GM21528 (cell line): Measurements from ENCODE around the gene CYBA.

Experiments used
- ATAC-seq: cut with Tn5 transposase; IDR thresholded peaks from one replicate; pipeline ENCODE4 v1.9.1; 2021; ENCODE audit warnings: mild to moderate bottlenecking, moderate library complexity; ENCODE audit not compliant: unreplicated experiment, low FRiP score

Gene CYBA

GRCh38 chr16:88595921-88596320, 54.9 kb downstream of the CYBA start:
- no peak for ATAC-seq

- no peak for ATAC-seq
Measured at GRCh38 chr16:88595101-88595500, 55.8 kb downstream of the CYBA start.

- ATAC-seq, result no peak
Measured at GRCh38 chr16:88593910-88594309, 56.9 kb downstream of the CYBA start.

GRCh38 chr16:88593489-88593888, 57.4 kb downstream of the CYBA start:
- no peak for ATAC-seq
